Stimulated activated CD8-positive, alpha-beta memory T cell treated with anti-CD3 and anti-CD28 coated beads, Interleukin-7, amount 100 ng/mL, for 1 hour (primary cell): ENCODE data around the gene ST14.
"Not testable (repeated sequence)": the region's sequence is repeated elsewhere in the genome, so short reads cannot be mapped to it uniquely, and the experiment has no call there.

Experiments used
- DNase-seq, 2 donors: peaks; one replicate each; pipeline ENCODE4 v3.0.0-alpha.2; 2020; ENCODE audit warnings: low read depth in 2 of 2

The ST14 gene

GRCh38 chr11:130164221-130164570 is 4.6 kb downstream of the ST14 start:
- DNase-seq = no peak

GRCh38 chr11:130165601-130166456 is 6.2 kb downstream of the ST14 start:
- no peak for DNase-seq

GRCh38 chr11:130166457-130166784 is 6.8 kb downstream of the ST14 start:
- no peak for DNase-seq

- no peak for DNase-seq
Observed at GRCh38 chr11:130167146-130167545, 7.6 kb downstream of the ST14 start.

GRCh38 chr11:130168105-130168504 is 8.5 kb downstream of the ST14 start:
- DNase-seq = no peak

- no peak for DNase-seq
Observed at GRCh38 chr11:130170345-130170744, 10.8 kb downstream of the ST14 start.

GRCh38 chr11:130171534-130171933 is 12.0 kb downstream of the ST14 start:
- DNase-seq = no peak

- not testable (repeated sequence) for DNase-seq
Observed at GRCh38 chr11:130172001-130172400, 12.4 kb downstream of the ST14 start.

GRCh38 chr11:130174642-130175041 is 15.1 kb downstream of the ST14 start:
- no peak for DNase-seq

GRCh38 chr11:130175898-130176297 is 16.3 kb downstream of the ST14 start:
- DNase-seq = no peak

- no peak for DNase-seq
Observed at GRCh38 chr11:130177782-130178181, 18.2 kb downstream of the ST14 start.

- DNase-seq = no peak
Observed at GRCh38 chr11:130178441-130179339, 19.1 kb downstream of the ST14 start.

GRCh38 chr11:130179396-130180306 is 20.1 kb downstream of the ST14 start:
- DNase-seq = no peak

- DNase-seq = no peak
Observed at GRCh38 chr11:130180491-130180890, 20.9 kb downstream of the ST14 start.

- DNase-seq = no peak
Observed at GRCh38 chr11:130180896-130181294, 21.3 kb downstream of the ST14 start.

GRCh38 chr11:130181295-130182272 is 22.0 kb downstream of the ST14 start:
- DNase-seq = no peak

GRCh38 chr11:130183878-130184610 is 24.5 kb downstream of the ST14 start:
- no peak for DNase-seq

- no peak for DNase-seq
Observed at GRCh38 chr11:130187096-130187495, 27.5 kb downstream of the ST14 start.

GRCh38 chr11:130188047-130188446 is 28.5 kb downstream of the ST14 start:
- no peak for DNase-seq
